Right lung (tissue), 10 donors: ENCODE data around the gene SLC25A29. TPM values are rescaled to one million over a fixed set of nuclear protein-coding genes. Genes with fewer than 3 reads are reported as not detected.
"Not testable (repeated sequence)": the region's sequence is repeated elsewhere in the genome, so short reads cannot be mapped to it uniquely, and the experiment has no call there.

Source experiments
- DNase-seq, 2 donors: peaks; one replicate each; pipeline ENCODE4 v3.0.0-alpha.2; 2013
- long read RNA-seq, 8 donors: transcript quantifications; one replicate each; lab custom pipeline, GENCODE V29; 2026
- polyA plus RNA-seq, 5 donors: library from polyadenylated mRNA; unstranded; fragments of 120-200 nt; gene quantifications; one replicate each; pipeline versions ENCODE4 v1.2.1 to v1.2.3, GENCODE V29; 2013; ENCODE audit warnings: inconsistent platforms in 1 of 5, low replicate concordance in 1 of 5; ENCODE audit not compliant: insufficient read length in 5 of 5, insufficient read depth in 1 of 5

The SLC25A29 gene
- 100 to 1,000 TPM in 1 of 5 donors, 10 to 100 TPM in 4; 57.4 to 109 (median 90.8) TPM for polyA plus RNA-seq
- long read RNA-seq, donor 1, full-length matches to known transcripts = 49 of 49 reads
- long read RNA-seq, donor 1, partial matches to known transcripts = 0 of 49 reads
- long read RNA-seq, donor 1, other reads (novel, unspliced or antisense) = 0 of 49 reads
- long read RNA-seq, donor 2, full-length matches to known transcripts = 13 of 13 reads
- long read RNA-seq, donor 2, partial matches to known transcripts = 0 of 13 reads
- long read RNA-seq, donor 2, other reads (novel, unspliced or antisense) = 0 of 13 reads
- long read RNA-seq, donor 3, full-length matches to known transcripts = 26 of 26 reads
- long read RNA-seq, donor 3, partial matches to known transcripts = 0 of 26 reads
- long read RNA-seq, donor 3, other reads (novel, unspliced or antisense) = 0 of 26 reads
- long read RNA-seq, donor 4, full-length matches to known transcripts = 26 of 26 reads
- long read RNA-seq, donor 4, partial matches to known transcripts = 0 of 26 reads
- long read RNA-seq, donor 4, other reads (novel, unspliced or antisense) = 0 of 26 reads
- long read RNA-seq, donor 5, full-length matches to known transcripts = 37 of 37 reads
- long read RNA-seq, donor 5, partial matches to known transcripts = 0 of 37 reads
- long read RNA-seq, donor 5, other reads (novel, unspliced or antisense) = 0 of 37 reads
- long read RNA-seq, donor 6, full-length matches to known transcripts = 46 of 46 reads
- long read RNA-seq, donor 6, partial matches to known transcripts = 0 of 46 reads
- long read RNA-seq, donor 6, other reads (novel, unspliced or antisense) = 0 of 46 reads
- long read RNA-seq, donor 7, full-length matches to known transcripts = 29 of 29 reads
- long read RNA-seq, donor 7, partial matches to known transcripts = 0 of 29 reads
- long read RNA-seq, donor 7, other reads (novel, unspliced or antisense) = 0 of 29 reads
- long read RNA-seq, donor 8, full-length matches to known transcripts = 14 of 14 reads
- long read RNA-seq, donor 8, partial matches to known transcripts = 0 of 14 reads
- long read RNA-seq, donor 8, other reads (novel, unspliced or antisense) = 0 of 14 reads

- peak; percentile 86 to 91 for DNase-seq
Measured at GRCh38 chr14:100306101-100306997, at the start of gene SLC25A29. Gene SLC25A29, minus strand, starts transcription at chr14:100306444. Its CDS starts 212 bp downstream, at chr14:100306232.

- no peak for DNase-seq
Measured at GRCh38 chr14:100350986-100351385, 44.7 kb upstream of the SLC25A29 start.

- DNase-seq = no peak
Measured at GRCh38 chr14:100350276-100350926, 44.2 kb upstream of the SLC25A29 start.

- DNase-seq = no peak
Measured at GRCh38 chr14:100348784-100349685, 42.8 kb upstream of the SLC25A29 start.

GRCh38 chr14:100348253-100348729, 42.0 kb upstream of the SLC25A29 start:
- no peak for DNase-seq

GRCh38 chr14:100346306-100347091, 40.3 kb upstream of the SLC25A29 start:
- no peak for DNase-seq

GRCh38 chr14:100345711-100346110, 39.5 kb upstream of the SLC25A29 start:
- DNase-seq = no peak

- not testable (repeated sequence) for DNase-seq
Measured at GRCh38 chr14:100344657-100345056, 38.4 kb upstream of the SLC25A29 start.

GRCh38 chr14:100342826-100343225, 36.6 kb upstream of the SLC25A29 start:
- DNase-seq = not testable (repeated sequence)

GRCh38 chr14:100342195-100342594, 36.0 kb upstream of the SLC25A29 start:
- no peak for DNase-seq

GRCh38 chr14:100341301-100342031, 35.2 kb upstream of the SLC25A29 start:
- no peak for DNase-seq

- no peak for DNase-seq
Measured at GRCh38 chr14:100340423-100340813, 34.2 kb upstream of the SLC25A29 start.

GRCh38 chr14:100339766-100340422, 33.6 kb upstream of the SLC25A29 start:
- DNase-seq = no peak

GRCh38 chr14:100336618-100337530, 30.6 kb upstream of the SLC25A29 start:
- no peak for DNase-seq

GRCh38 chr14:100334904-100335303, 28.7 kb upstream of the SLC25A29 start:
- no peak for DNase-seq

- DNase-seq = no peak
Measured at GRCh38 chr14:100333827-100334226, 27.6 kb upstream of the SLC25A29 start.
